ENCODE measurements around the gene GAL. TPM values are rescaled to one million over a fixed set of nuclear protein-coding genes. Genes with fewer than 3 reads are reported as not detected.

The GAL gene
- total and polyA plus RNA-seq, 2 experiments from 2014 or later = 80.9 to 691 TPM

DNA sequence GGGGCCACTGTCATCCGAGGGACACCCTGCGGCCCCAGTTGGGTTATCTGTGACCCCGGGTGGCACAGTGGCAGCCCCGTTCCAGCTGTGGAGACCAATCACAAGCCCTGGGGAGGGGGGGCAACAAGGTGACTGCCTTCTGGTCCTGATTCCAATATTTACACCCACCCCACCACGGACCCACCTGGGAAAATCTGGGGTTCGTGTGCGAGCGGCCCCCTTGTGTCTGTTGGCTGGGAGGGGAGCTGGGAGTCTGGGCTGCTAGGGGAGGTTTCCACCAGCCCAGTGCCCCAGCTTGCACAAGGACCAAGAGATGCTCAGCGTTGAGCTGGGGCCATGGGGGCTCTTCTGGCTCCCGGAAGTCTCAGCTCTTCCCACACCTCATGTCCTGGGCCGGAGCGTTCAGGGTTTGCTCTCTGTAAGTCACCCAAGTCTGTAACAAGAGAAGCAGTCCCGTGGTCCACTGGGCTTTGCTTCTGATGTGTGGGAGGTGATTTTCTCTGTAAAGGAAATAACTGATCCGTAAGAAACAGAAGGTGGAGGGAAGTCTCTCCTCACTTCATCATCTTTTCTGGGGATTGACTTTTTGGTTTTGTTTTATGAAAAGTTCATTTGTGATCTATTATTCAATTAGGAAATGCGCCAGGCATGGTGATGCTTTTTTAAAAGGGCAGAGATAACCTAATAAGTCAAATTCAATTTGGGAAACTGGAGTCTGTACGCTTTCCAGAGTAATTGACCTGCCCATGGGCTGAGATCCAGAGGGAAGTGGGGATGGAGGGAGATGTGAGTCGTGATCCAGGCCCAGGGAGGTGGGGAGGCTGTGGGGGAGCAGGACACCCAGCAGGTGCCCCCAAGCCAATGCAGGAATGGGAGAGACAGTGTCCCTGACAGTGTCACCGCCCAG, 22.4 kb upstream of the GAL start:
- Mint-ChIP-seq H3K4me3 (no peak overlapping the region), H3K9me3 (peaks cover 9% of the 10 kb centered on the region; the same call in 1 of the 3 replicates), H3K4me1 (peaks cover 8% of the 10 kb centered on the region), H3K36me3 (ENCODE audit: low read depth) (peaks cover 5% of the 10 kb centered on the region; the same call in 2 of the 3 replicates), H3K27me3 (ENCODE audit: insufficient read depth, low read depth, poor library complexity) (peaks cover 8% of the 10 kb centered on the region), H3K27ac (no peak overlapping the region)
- no peaks in the 10 kb centered on the region for H3K36me3 ChIP-seq (ENCODE audit: insufficient read depth)
- H3K27ac ChIP-seq (ENCODE audit: low read depth) = no peak overlapping the region
- TF ChIP-seq POLR2AphosphoS5 (IDR thresholded peaks at IDR 0.05; ENCODE audit: low read depth) (no peak), JUNB (IDR thresholded peaks at IDR 0.05; ENCODE audit: unreplicated experiment) (no peak), ZNF331 (CRISPR knock-in tag; IDR thresholded peaks at IDR 0.05; ENCODE audit: low read depth) (no peak)
- TF ChIP-seq, protein P1, sequence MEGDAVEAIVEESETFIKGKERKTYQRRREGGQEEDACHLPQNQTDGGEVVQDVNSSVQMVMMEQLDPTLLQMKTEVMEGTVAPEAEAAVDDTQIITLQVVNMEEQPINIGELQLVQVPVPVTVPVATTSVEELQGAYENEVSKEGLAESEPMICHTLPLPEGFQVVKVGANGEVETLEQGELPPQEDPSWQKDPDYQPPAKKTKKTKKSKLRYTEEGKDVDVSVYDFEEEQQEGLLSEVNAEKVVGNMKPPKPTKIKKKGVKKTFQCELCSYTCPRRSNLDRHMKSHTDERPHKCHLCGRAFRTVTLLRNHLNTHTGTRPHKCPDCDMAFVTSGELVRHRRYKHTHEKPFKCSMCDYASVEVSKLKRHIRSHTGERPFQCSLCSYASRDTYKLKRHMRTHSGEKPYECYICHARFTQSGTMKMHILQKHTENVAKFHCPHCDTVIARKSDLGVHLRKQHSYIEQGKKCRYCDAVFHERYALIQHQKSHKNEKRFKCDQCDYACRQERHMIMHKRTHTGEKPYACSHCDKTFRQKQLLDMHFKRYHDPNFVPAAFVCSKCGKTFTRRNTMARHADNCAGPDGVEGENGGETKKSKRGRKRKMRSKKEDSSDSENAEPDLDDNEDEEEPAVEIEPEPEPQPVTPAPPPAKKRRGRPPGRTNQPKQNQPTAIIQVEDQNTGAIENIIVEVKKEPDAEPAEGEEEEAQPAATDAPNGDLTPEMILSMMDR (conservative IDR thresholded peaks at IDR 0.05; ENCODE audit: low read depth in 2 of 2) = no peak
- TF ChIP-seq, protein P2, sequence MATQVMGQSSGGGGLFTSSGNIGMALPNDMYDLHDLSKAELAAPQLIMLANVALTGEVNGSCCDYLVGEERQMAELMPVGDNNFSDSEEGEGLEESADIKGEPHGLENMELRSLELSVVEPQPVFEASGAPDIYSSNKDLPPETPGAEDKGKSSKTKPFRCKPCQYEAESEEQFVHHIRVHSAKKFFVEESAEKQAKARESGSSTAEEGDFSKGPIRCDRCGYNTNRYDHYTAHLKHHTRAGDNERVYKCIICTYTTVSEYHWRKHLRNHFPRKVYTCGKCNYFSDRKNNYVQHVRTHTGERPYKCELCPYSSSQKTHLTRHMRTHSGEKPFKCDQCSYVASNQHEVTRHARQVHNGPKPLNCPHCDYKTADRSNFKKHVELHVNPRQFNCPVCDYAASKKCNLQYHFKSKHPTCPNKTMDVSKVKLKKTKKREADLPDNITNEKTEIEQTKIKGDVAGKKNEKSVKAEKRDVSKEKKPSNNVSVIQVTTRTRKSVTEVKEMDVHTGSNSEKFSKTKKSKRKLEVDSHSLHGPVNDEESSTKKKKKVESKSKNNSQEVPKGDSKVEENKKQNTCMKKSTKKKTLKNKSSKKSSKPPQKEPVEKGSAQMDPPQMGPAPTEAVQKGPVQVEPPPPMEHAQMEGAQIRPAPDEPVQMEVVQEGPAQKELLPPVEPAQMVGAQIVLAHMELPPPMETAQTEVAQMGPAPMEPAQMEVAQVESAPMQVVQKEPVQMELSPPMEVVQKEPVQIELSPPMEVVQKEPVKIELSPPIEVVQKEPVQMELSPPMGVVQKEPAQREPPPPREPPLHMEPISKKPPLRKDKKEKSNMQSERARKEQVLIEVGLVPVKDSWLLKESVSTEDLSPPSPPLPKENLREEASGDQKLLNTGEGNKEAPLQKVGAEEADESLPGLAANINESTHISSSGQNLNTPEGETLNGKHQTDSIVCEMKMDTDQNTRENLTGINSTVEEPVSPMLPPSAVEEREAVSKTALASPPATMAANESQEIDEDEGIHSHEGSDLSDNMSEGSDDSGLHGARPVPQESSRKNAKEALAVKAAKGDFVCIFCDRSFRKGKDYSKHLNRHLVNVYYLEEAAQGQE (IDR thresholded peaks at IDR 0.05; ENCODE audit: unreplicated experiment) = no peak
- DNase-seq (ENCODE audit: low spot score) = no peak
- H3K9me2 ChIP-seq (ENCODE audit: insufficient read depth) = no peaks in the 10 kb centered on the region
- H3K4me1 ChIP-seq (ENCODE audit: insufficient read depth) = no peaks in the 10 kb centered on the region; the same call in 1 of the 2 replicates
- no peak overlapping the region for H3K4me3 ChIP-seq
- no peaks in the 10 kb centered on the region for H3K27me3 ChIP-seq (ENCODE audit: insufficient read depth)
- H3F3A ChIP-seq (replicated peaks; ENCODE audit: low read depth) = peaks cover 5% of the 10 kb centered on the region; the same call in 1 of the 2 replicates
- no peaks in the 10 kb centered on the region for H3K79me2 ChIP-seq (replicated peaks; ENCODE audit: insufficient read depth)
- H3K4me2 ChIP-seq = no peak overlapping the region
- H4K20me1 ChIP-seq (replicated peaks; ENCODE audit: insufficient read depth) = no peaks in the 10 kb centered on the region
- H2AFZ ChIP-seq = no peak overlapping the region
- ATAC-seq = no peak

DNA sequence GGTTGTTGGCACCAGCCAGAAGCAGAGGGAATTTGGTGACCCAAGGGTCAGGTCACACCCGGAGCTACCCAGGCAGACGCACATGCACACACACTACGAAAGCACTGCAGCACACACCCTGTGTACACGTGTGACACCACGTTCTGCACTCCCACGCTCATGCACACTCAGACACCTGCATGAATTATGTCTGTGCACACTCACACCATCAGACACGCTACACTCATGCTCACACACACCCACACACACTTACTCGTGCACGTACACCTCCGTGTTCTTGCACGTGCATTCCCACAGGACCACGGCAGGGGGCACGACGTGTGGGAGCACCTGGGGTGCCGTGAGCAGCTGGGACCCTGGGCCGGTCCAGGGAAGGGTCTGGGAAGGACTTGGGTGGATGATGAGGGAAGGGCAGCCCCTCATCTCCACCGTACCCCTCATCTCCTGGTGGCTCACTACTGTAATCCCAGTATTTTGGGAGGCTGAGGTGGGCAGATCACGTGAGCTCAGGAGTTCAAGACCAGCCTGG, 20.8 kb upstream of the GAL start:
- no peak for DNase-seq (ENCODE audit: low spot score)
- no peaks in the 10 kb centered on the region for H3K9me2 ChIP-seq (ENCODE audit: insufficient read depth)
- H4K20me1 ChIP-seq (replicated peaks; ENCODE audit: insufficient read depth) = no peaks in the 10 kb centered on the region
- no peak overlapping the region for H3K4me3 Mint-ChIP-seq
- peaks cover 8% of the 10 kb centered on the region for H3K27me3 Mint-ChIP-seq (ENCODE audit: insufficient read depth, low read depth, poor library complexity)
- H3K4me1 ChIP-seq (ENCODE audit: insufficient read depth) = no peaks in the 10 kb centered on the region; the same call in 1 of the 2 replicates
- no peak overlapping the region for H3K27ac Mint-ChIP-seq
- H3K27ac ChIP-seq (ENCODE audit: low read depth) = no peak overlapping the region
- peaks cover 5% of the 10 kb centered on the region; the same call in 1 of the 2 replicates for H3F3A ChIP-seq (replicated peaks; ENCODE audit: low read depth)
- peaks cover 5% of the 10 kb centered on the region; the same call in 2 of the 3 replicates for H3K36me3 Mint-ChIP-seq (ENCODE audit: low read depth)
- ATAC-seq = no peak
- no peak overlapping the region for H2AFZ ChIP-seq
- H3K79me2 ChIP-seq (replicated peaks; ENCODE audit: insufficient read depth) = no peaks in the 10 kb centered on the region
- no peak overlapping the region for H3K4me2 ChIP-seq
- H3K27me3 ChIP-seq (ENCODE audit: insufficient read depth) = no peaks in the 10 kb centered on the region
- no peak overlapping the region for H3K4me3 ChIP-seq
- H3K9me3 Mint-ChIP-seq = peaks cover 9% of the 10 kb centered on the region; the same call in 1 of the 3 replicates
- peaks cover 8% of the 10 kb centered on the region for H3K4me1 Mint-ChIP-seq
- H3K36me3 ChIP-seq (ENCODE audit: insufficient read depth) = no peaks in the 10 kb centered on the region
- TF ChIP-seq CREB1 (CRISPR knock-in tag; IDR thresholded peaks at IDR 0.05; ENCODE audit: low read depth) (no peak), EZH2 (IDR thresholded peaks at IDR 0.05; ENCODE audit: low read depth, unreplicated experiment) (no peak)

Data from GM23338 (cell line).